Thoracic aorta (tissue), 2 donors: ENCODE results near the gene LRRFIP2. TPM values are rescaled to one million over a fixed set of nuclear protein-coding genes. Genes with fewer than 3 reads are reported as not detected.

ENCODE experiments used
- ATAC-seq: fragments of 150-250 bp; one replicate; pipeline ENCODE4 v1.8.0; 2017; ENCODE audit warnings: low read depth; ENCODE audit not compliant: insufficient number of reproducible peaks, low FRiP score
- DNase-seq: peaks from one replicate; pipeline ENCODE4 v3.0.0-alpha.2; 2020; ENCODE audit warnings: low spot score
- H3K27ac ChIP-seq, 2 donors: fragments of 200-600 bp; sonication (generic); 1 replicate in 1 of 2; 2 replicates in 1 of 2; pipeline ENCODE4 v1.5.1; 2016; ENCODE audit warnings: mild to moderate bottlenecking in 2 of 2, moderate library complexity in 2 of 2
- H3K27me3 ChIP-seq: fragments of 200-600 bp; sonication (generic); replicated peaks from 2 replicates; pipeline ENCODE4 v1.6.0; 2016; ENCODE audit warnings: mild to moderate bottlenecking; ENCODE audit not compliant: insufficient read depth
- H3K36me3 ChIP-seq: fragments of 200-600 bp; sonication (generic); one replicate; pipeline ENCODE4 v1.5.1; 2016
- H3K4me1 ChIP-seq, 2 donors: fragments of 200-600 bp; sonication (generic); 1 replicate in 1 of 2; 2 replicates in 1 of 2; pipeline versions ENCODE4 v1.5.1 to v1.6.0; 2016; ENCODE audit warnings: low read depth in 2 of 2, mild to moderate bottlenecking in 1 of 2; ENCODE audit not compliant: control insufficient read depth in 1 of 2
- H3K4me3 ChIP-seq: fragments of 200-600 bp; sonication (generic); 2 replicates; pipeline ENCODE4 v1.5.1; 2016; ENCODE audit warnings: mild to moderate bottlenecking
- H3K9me3 ChIP-seq: fragments of 200-600 bp; sonication (generic); 2 replicates; pipeline ENCODE4 v1.5.1; 2016
- CTCF ChIP-seq: fragments of 200-600 bp; sonication (generic); IDR thresholded peaks from one replicate; pipeline ENCODE4 v1.5.1; 2019; ENCODE audit warnings: antibody characterized with exemption
- total RNA-seq, 2 donors: library from RNA; depleted of rRNA; stranded (reverse); fragments of >200 nt; gene quantifications; one replicate each; pipeline versions ENCODE4 v1.1.0 to v1.2.3, GENCODE V29; 2016

The LRRFIP2 gene
- total RNA-seq, 2 donors from 2014 or later, result 98.8 to 123 TPM

- H3K4me3 ChIP-seq, result no peak overlapping the region
- no peak for TF ChIP-seq CTCF
- H3K36me3 ChIP-seq, result peaks cover 5% of the 10 kb centered on the region
- no peaks in the 10 kb centered on the region for H3K27me3 ChIP-seq
- peaks cover 10 to 17% of the 10 kb centered on the region in 2 donors for H3K4me1 ChIP-seq
- DNase-seq, result no peak
- H3K27ac ChIP-seq, result no peak overlapping the region
- H3K9me3 ChIP-seq, result no peaks in the 10 kb centered on the region
- no peak for ATAC-seq
Measured at GRCh38 chr3:37086918-37087317, 87.5 kb downstream of the LRRFIP2 start.

- peaks cover 10 to 25% of the 10 kb centered on the region in 2 donors for H3K4me1 ChIP-seq
- H3K4me3 ChIP-seq, result no peak overlapping the region
- no peaks in the 10 kb centered on the region for H3K9me3 ChIP-seq
- ATAC-seq (no peak), DNase-seq (no peak)
- no peaks in the 10 kb centered on the region for H3K27me3 ChIP-seq
- TF ChIP-seq CTCF, result no peak
- no peak overlapping the region for H3K27ac ChIP-seq
- no peaks in the 10 kb centered on the region for H3K36me3 ChIP-seq
Measured at GRCh38 chr3:37082317-37082716, 92.1 kb downstream of the LRRFIP2 start.

- Histone ChIP-seq H3K9me3 (no peaks in the 10 kb centered on the region), H3K4me1 (peaks cover 32 to 59% of the 10 kb centered on the region in 2 donors), H3K27me3 (no peaks in the 10 kb centered on the region), H3K4me3 (no peak overlapping the region), H3K27ac (peak overlapping the region; percentile 80 to 87), H3K36me3 (peaks cover 4% of the 10 kb centered on the region)
- TF ChIP-seq CTCF, result no peak
- ATAC-seq (peak; percentile 97), DNase-seq (no peak)
Measured at GRCh38 chr3:37075955-37076354, 98.4 kb downstream of the LRRFIP2 start.

GRCh38 chr3:37074178-37074577, 100.2 kb downstream of the LRRFIP2 start:
- no peak for ATAC-seq
- Histone ChIP-seq H3K27me3 (no peaks in the 10 kb centered on the region), H3K36me3 (peaks cover 4% of the 10 kb centered on the region), H3K27ac (peak overlapping the region; percentile 12 to 87), H3K9me3 (no peaks in the 10 kb centered on the region), H3K4me3 (no peak overlapping the region), H3K4me1 (peaks cover 32 to 59% of the 10 kb centered on the region in 2 donors)
- TF ChIP-seq CTCF, result no peak
- DNase-seq, result no peak

- Histone ChIP-seq H3K27me3 (no peaks in the 10 kb centered on the region), H3K4me3 (peak overlapping the region; percentile 35), H3K4me1 (peaks cover 32 to 54% of the 10 kb centered on the region in 2 donors), H3K9me3 (no peaks in the 10 kb centered on the region), H3K27ac (peak overlapping the region; percentile 87 to 90), H3K36me3 (peaks cover 9% of the 10 kb centered on the region)
- no peak for DNase-seq
- no peak for ATAC-seq
- TF ChIP-seq CTCF, result no peak
Measured at GRCh38 chr3:37072892-37073291, 101.5 kb downstream of the LRRFIP2 start.
